Chondrocyte (in vitro differentiated cells): Measurements from ENCODE around the gene ZNF511. TPM values are rescaled to one million over a fixed set of nuclear protein-coding genes. Genes with fewer than 3 reads are reported as not detected.

Experiments
- DNase-seq: peaks from one replicate; pipeline ENCODE4 v3.0.0; 2021; ENCODE audit warnings: mixed read lengths, low spot score
- H3K27ac Mint-ChIP-seq: one replicate; pipeline ENCODE4 v1.8.0; 2021; ENCODE audit warnings: mild to moderate bottlenecking, moderate library complexity, mixed read lengths; ENCODE audit not compliant: unreplicated experiment
- H3K27me3 Mint-ChIP-seq: 2 replicates; pipeline ENCODE4 v1.8.0; 2021; ENCODE audit warnings: low read depth, mixed read lengths
- H3K36me3 Mint-ChIP-seq: 2 replicates; pipeline ENCODE4 v1.8.0; 2021; ENCODE audit warnings: low read depth, mixed read lengths
- H3K4me1 Mint-ChIP-seq: 2 replicates; pipeline ENCODE4 v1.8.0; 2021; ENCODE audit warnings: low read depth, mild to moderate bottlenecking, mixed read lengths
- H3K4me3 Mint-ChIP-seq: one replicate; pipeline ENCODE4 v1.8.0; 2021; ENCODE audit warnings: mild to moderate bottlenecking, moderate library complexity, mixed read lengths; ENCODE audit not compliant: unreplicated experiment
- H3K9me3 Mint-ChIP-seq: 2 replicates; pipeline ENCODE4 v1.8.0; 2021; ENCODE audit warnings: low read depth, mixed read lengths
- total RNA-seq: library from RNA; stranded (reverse); gene quantifications from 3 replicates; pipeline ENCODE4 v1.2.1, GENCODE V29; 2021
- TF ChIP-seq, protein P1 (sequence below): fragments of 200-600 bp; sonication (generic); IDR thresholded peaks from 2 replicates; pipeline ENCODE4 v1.5.0; 2021; ENCODE audit warnings: antibody characterized with exemption, mild to moderate bottlenecking, moderate library complexity

ZNF511 gene
- total RNA-seq, 1 donor from 2014 or later: 25.6 TPM

DNA sequence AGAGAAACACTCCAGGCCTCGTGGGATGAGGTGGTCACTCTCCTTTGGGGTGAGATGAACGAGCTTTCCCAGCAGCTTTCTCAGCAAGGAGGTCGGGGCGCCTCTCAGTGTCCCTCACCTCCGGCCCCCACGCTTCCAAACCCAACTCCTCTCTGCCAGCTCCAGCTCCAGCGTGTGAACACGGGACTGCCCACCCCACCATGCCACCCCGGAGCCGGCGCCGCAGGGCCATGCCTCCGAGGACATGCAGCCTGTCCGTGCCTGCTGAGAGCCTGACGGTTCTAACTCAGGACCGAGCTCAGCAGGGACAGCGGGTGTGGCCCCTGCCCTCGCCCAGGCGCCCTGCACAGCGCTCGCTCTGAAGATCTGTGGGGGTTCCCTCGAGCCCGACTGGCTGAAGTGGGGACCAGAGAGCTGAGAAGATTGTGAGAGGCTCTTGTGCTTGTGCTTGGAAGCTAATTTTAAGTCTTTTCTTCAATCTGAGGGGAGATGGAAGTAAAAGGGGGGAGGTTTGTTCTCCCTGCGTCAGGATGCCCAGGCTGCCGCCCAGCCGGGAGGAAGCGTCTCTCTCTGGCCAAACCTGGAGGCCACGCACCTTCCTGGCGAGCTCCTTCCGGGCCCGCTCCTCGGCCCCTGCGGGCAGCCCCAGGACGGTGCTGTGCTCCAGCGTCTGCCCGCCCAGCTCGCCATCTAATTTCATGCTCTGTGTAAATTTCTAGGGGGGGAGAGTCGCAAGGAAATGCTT, 26.9 kb upstream of the ZNF511 start:
- peaks cover 2% of the 10 kb centered on the region for H3K4me1 Mint-ChIP-seq
- no peak for DNase-seq
- no peak overlapping the region for H3K4me3 Mint-ChIP-seq
- H3K36me3 Mint-ChIP-seq: peaks cover 35% of the 10 kb centered on the region
- H3K27me3 Mint-ChIP-seq: no peaks in the 10 kb centered on the region
- H3K27ac Mint-ChIP-seq: no peak overlapping the region
- H3K9me3 Mint-ChIP-seq: no peaks in the 10 kb centered on the region
- TF ChIP-seq, protein P1, sequence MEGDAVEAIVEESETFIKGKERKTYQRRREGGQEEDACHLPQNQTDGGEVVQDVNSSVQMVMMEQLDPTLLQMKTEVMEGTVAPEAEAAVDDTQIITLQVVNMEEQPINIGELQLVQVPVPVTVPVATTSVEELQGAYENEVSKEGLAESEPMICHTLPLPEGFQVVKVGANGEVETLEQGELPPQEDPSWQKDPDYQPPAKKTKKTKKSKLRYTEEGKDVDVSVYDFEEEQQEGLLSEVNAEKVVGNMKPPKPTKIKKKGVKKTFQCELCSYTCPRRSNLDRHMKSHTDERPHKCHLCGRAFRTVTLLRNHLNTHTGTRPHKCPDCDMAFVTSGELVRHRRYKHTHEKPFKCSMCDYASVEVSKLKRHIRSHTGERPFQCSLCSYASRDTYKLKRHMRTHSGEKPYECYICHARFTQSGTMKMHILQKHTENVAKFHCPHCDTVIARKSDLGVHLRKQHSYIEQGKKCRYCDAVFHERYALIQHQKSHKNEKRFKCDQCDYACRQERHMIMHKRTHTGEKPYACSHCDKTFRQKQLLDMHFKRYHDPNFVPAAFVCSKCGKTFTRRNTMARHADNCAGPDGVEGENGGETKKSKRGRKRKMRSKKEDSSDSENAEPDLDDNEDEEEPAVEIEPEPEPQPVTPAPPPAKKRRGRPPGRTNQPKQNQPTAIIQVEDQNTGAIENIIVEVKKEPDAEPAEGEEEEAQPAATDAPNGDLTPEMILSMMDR: no peak

DNA sequence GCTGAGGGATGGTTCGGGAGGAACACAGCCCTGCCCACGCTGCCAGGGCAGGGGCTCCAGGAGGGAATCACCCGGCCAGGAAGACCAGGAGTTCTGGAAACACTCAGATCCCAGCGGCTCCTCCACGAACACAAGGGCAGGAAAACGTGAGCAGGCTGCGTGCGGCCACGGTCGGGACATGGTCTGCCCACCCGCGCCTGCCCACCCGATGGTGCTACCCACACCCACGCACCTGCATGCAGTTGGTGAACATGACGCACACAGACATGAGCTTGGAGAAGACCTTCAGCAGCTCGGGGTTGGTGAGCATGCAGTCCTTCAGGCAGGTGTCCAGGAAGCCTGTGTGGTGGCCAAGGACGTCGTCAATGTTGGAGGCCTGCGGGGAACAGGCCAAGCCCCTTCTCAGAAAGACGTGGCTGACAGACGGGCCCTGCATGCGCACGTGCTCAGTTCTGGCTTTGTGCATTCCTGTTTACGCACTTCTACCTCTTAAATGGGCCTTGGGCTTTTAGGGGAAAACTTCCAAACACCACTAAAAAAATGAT, 25.8 kb upstream of the ZNF511 start:
- TF ChIP-seq, protein P1: no peak
- Mint-ChIP-seq H3K9me3 (no peaks in the 10 kb centered on the region), H3K27ac (no peak overlapping the region), H3K4me1 (peaks cover 2% of the 10 kb centered on the region), H3K36me3 (peaks cover 41% of the 10 kb centered on the region), H3K4me3 (no peak overlapping the region), H3K27me3 (no peaks in the 10 kb centered on the region)
- no peak for DNase-seq

DNA sequence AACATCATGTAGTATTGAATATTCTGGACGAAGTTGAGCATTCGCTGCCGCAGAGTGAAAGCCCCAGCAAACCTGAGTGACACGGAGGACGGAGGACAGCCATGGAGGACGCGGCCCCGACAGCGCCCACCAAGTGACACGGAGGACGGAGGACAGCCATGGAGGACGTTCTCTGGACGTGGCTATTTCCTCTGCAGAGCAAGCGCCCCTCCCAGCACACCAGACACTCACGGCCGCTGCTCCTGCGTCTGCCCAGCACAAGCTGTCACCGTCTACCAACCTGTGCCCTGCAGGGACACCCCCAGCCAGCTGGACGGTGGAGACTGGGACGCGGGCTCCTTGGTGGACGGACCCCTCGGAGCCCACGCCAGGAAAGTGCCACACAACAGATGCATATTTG, 24.8 kb upstream of the ZNF511 start:
- Mint-ChIP-seq H3K4me1 (no peaks in the 10 kb centered on the region), H3K4me3 (no peak overlapping the region), H3K36me3 (peaks cover 44% of the 10 kb centered on the region), H3K27ac (no peak overlapping the region), H3K27me3 (no peaks in the 10 kb centered on the region), H3K9me3 (no peaks in the 10 kb centered on the region)
- TF ChIP-seq, protein P1: no peak
- DNase-seq: no peak

DNA sequence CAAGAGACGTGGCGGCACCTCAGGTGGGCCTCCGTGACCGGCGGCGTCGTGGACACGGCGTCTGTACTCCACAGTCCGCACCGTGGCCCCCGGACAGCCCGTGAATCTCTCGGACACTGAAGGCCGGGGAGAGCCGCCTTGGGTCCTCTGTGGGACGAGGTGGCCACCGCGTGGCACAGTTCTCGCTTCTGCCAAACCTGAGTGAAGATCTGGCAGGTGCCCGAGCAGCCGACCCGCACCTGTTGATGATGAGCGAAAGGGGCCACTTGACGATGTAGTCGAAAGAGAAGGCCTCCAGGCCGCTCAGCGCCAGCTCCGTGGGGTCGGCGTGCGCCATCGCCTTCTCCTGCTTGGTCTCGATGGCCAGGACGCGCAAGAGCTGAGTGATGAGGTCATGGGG, 23.5 kb upstream of the ZNF511 start:
- no peaks in the 10 kb centered on the region for H3K27me3 Mint-ChIP-seq
- TF ChIP-seq, protein P1: no peak
- no peak overlapping the region for H3K4me3 Mint-ChIP-seq
- DNase-seq: no peak
- H3K4me1 Mint-ChIP-seq: no peaks in the 10 kb centered on the region
- no peak overlapping the region for H3K27ac Mint-ChIP-seq
- H3K9me3 Mint-ChIP-seq: no peaks in the 10 kb centered on the region
- H3K36me3 Mint-ChIP-seq: peaks cover 50% of the 10 kb centered on the region

GRCh38 chr10:133286366-133286765, 22.3 kb upstream of the ZNF511 start:
- Mint-ChIP-seq H3K27ac (no peak overlapping the region), H3K36me3 (peaks cover 55% of the 10 kb centered on the region), H3K27me3 (no peaks in the 10 kb centered on the region), H3K4me3 (no peak overlapping the region), H3K9me3 (no peaks in the 10 kb centered on the region), H3K4me1 (no peaks in the 10 kb centered on the region)
- TF ChIP-seq, protein P1: no peak
- no peak for DNase-seq
